ENCODE measurements around the gene RASAL3.

Gene RASAL3

DNA sequence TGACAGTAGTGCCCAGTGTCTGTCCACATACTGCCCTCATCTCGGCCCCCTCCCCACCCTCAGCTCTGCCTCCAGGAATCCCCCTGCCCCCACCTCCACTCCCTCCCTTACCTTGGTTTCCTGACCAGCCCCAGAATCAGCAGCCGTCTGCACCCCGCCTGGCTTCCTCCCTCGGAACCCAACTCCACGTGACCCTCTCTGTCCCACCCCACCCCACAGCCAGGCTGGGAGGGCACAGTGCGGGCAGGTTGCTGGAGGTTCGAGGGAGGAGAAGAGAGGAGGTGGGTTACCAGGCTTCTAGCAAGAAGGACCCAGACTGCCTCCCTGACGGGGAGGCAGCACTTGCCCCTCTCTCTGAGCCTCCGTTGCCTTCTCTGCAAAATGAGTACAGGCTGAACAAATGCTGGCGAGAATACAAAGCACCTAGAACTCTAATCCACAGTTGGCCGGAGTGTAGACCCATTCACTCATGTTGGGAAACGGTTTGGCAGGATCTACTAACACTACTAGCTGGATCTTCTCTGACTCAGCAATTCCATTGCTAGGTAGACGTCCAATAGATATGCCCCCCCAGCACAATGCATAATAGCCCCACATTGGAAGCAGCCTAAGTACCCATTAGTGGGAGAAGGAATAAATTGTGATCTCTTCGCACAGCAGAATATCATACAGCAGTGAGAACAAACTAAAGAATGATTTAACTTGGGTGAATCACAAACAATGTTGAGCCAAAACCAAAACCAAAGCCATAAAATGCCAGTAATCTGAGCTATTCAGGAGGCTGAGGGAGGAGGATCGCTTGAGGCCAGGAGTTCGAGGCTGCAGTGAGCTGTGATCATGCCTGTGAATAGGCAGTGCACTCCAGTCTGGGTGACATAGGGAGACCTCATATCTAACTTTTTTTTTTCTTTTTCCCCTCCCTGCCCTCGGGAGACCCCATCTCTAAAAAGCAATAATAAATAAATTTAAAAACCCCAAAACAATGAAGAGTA lies at the start of gene RASAL3:
Gene RASAL3, minus strand, starts transcription at position 151 of the 992 bp plus-strand sequence. CDS start 186 bp downstream, outside the sequence.
- H3K9me2 ChIP-seq (replicated peaks; ENCODE audit: low read depth, low read length), result no peaks in the 10 kb centered on the region
- peaks cover 16% of the 10 kb centered on the region; the same call in 1 of the 2 replicates for H3F3A ChIP-seq (ENCODE audit: low read depth)
- H3K4me2 ChIP-seq (ENCODE audit: low read depth, low read length, poor library complexity, severe bottlenecking), result peak within 1 kb of the TSS; percentile 88

DNA sequence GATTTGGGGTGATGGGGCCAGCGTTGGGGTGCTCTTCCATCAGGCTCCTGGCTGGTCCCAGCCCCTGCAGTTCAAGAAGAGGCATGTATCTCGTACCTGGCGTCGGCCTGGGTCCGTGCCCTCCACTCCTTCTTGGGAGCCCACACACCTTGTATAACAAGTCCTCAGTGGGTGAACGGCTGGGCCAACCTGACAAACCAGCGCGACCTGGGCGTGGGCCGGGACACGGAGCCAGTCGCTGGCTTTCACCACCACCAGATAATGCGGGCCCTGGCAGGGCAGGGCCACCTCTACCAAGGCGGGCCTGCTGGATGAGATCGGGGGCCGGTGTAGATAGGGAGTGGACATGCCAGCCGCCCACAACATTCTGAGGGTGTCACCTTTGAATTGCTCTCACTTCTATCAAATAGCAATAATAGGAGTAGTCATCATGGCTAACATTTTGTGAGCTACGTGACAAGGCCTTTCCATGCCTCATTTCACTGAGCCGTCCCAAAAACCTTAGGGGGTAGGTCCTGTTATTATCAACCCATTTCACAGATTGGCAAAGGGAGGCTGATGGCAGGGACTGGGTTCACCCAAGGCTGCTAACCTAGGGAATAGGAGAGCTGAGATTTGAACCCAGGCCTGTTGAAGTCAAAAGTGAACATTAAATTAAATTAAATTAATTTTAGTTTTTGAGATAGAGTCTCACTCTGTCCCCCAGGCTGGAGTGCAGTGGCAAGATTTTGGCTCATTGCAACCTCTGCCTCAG lies 47.5 kb upstream of the RASAL3 start:
- no peak for TF ChIP-seq EZH2phosphoT487 (IDR thresholded peaks at IDR 0.05; ENCODE audit: borderline replicate concordance)
- TF ChIP-seq, protein P1, sequence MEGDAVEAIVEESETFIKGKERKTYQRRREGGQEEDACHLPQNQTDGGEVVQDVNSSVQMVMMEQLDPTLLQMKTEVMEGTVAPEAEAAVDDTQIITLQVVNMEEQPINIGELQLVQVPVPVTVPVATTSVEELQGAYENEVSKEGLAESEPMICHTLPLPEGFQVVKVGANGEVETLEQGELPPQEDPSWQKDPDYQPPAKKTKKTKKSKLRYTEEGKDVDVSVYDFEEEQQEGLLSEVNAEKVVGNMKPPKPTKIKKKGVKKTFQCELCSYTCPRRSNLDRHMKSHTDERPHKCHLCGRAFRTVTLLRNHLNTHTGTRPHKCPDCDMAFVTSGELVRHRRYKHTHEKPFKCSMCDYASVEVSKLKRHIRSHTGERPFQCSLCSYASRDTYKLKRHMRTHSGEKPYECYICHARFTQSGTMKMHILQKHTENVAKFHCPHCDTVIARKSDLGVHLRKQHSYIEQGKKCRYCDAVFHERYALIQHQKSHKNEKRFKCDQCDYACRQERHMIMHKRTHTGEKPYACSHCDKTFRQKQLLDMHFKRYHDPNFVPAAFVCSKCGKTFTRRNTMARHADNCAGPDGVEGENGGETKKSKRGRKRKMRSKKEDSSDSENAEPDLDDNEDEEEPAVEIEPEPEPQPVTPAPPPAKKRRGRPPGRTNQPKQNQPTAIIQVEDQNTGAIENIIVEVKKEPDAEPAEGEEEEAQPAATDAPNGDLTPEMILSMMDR (conservative IDR thresholded peaks at IDR 0.05; ENCODE audit: low read length), result no peak
- H3K9me3 ChIP-seq (ENCODE audit: insufficient read depth, low read depth, low read length), result peaks cover 7% of the 10 kb centered on the region; the same call in 1 of the 2 replicates
- no peaks in the 10 kb centered on the region for H3K27me3 ChIP-seq (ENCODE audit: insufficient read depth, low read length, poor library complexity, severe bottlenecking)
- H3F3A ChIP-seq (ENCODE audit: low read depth), result no peaks in the 10 kb centered on the region
- H4K20me1 ChIP-seq (ENCODE audit: insufficient read depth, low read length, poor library complexity, severe bottlenecking), result no peaks in the 10 kb centered on the region
- no peaks in the 10 kb centered on the region for H3K9me2 ChIP-seq (replicated peaks; ENCODE audit: low read depth, low read length)
- H3K4me3 ChIP-seq (ENCODE audit: low read length, poor library complexity, severe bottlenecking), result no peak overlapping the region
- no peak overlapping the region for H3K9ac ChIP-seq (ENCODE audit: low read depth, low read length, poor library complexity, severe bottlenecking)
- no peak overlapping the region for H2AFZ ChIP-seq (ENCODE audit: low read length)
- H3K79me2 ChIP-seq (ENCODE audit: insufficient read depth, low read length), result no peaks in the 10 kb centered on the region
- no peaks in the 10 kb centered on the region for H3K36me3 ChIP-seq (ENCODE audit: insufficient read depth, low read length)
- peaks cover 16% of the 10 kb centered on the region for H3K4me1 ChIP-seq (ENCODE audit: insufficient read depth, low read length, poor library complexity, severe bottlenecking)
- no peak overlapping the region for H3K4me2 ChIP-seq (ENCODE audit: low read depth, low read length, poor library complexity, severe bottlenecking)

More for the DNA sequence above, at the start of gene RASAL3:
- peak within 1 kb of the TSS; percentile 93 for H3K9ac ChIP-seq (ENCODE audit: low read depth, low read length, poor library complexity, severe bottlenecking)
- no peaks in the 10 kb centered on the region for H3K9me3 ChIP-seq (ENCODE audit: insufficient read depth, low read depth, low read length)
- peaks cover 3% of the 10 kb centered on the region; the same call in 1 of the 2 replicates for H3K36me3 ChIP-seq (ENCODE audit: insufficient read depth, low read length)
- H3K27me3 ChIP-seq (ENCODE audit: insufficient read depth, low read length, poor library complexity, severe bottlenecking), result no peaks in the 10 kb centered on the region
- peaks cover 63% of the 10 kb centered on the region for H3K4me1 ChIP-seq (ENCODE audit: insufficient read depth, low read length, poor library complexity, severe bottlenecking)
- peak within 1 kb of the TSS; percentile 50; the same call in 1 of the 2 replicates for H2AFZ ChIP-seq (ENCODE audit: low read length)
- H3K4me3 ChIP-seq (ENCODE audit: low read length, poor library complexity, severe bottlenecking), result peak within 1 kb of the TSS; percentile 95
- no peak for TF ChIP-seq EZH2phosphoT487 (IDR thresholded peaks at IDR 0.05; ENCODE audit: borderline replicate concordance)
- TF ChIP-seq, protein P1 (conservative IDR thresholded peaks at IDR 0.05; ENCODE audit: low read length), result no peak
- no peaks in the 10 kb centered on the region for H4K20me1 ChIP-seq (ENCODE audit: insufficient read depth, low read length, poor library complexity, severe bottlenecking)
- peaks cover 26% of the 10 kb centered on the region for H3K79me2 ChIP-seq (ENCODE audit: insufficient read depth, low read length)

DNA sequence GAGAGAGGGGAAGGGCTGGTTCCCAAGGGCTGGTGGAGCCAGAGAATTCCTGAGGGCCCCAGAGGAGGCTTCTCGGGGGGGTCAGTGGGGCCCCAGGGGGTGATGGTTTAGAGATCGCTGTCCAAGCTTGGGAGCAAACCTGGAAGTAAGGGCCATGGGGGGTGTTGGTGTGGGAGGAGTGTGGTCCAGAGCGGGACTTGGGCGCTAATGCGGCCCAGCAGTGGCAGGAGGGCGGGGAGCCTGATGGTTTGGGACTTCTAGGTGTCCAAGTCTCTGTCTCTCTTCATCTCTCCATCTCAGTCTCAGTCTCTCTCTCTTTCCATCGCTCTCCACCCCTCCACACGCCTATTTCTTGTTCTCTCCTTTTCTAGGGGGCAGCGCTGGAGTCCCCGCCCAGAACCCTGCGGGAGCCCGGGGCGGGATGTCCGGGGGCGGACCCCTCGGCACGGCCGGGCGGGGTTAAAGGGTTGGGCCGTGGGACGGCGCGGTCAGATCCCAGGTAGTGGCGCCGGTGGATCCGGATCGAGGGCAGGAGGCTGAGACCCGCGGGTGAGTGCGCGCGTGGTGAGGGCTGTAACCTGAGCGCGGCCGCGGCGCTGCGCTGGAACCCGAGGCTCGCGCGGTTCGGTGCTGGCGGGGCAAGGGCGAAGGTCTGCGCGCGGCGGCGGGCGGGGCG lies 43.8 kb upstream of the RASAL3 start, which contains the start of gene CYP4F22:
Gene CYP4F22, plus strand, starts transcription at position 491 of the 676 bp plus-strand sequence. CDS start 16,812 bp downstream, outside the sequence.
- TF ChIP-seq, protein P1 (conservative IDR thresholded peaks at IDR 0.05; ENCODE audit: low read length), result no peak
- no peak for TF ChIP-seq EZH2phosphoT487 (IDR thresholded peaks at IDR 0.05; ENCODE audit: borderline replicate concordance)
- H3K9me2 ChIP-seq (replicated peaks; ENCODE audit: low read depth, low read length), result no peaks in the 10 kb centered on the region
- no peaks in the 10 kb centered on the region for H3F3A ChIP-seq (ENCODE audit: low read depth)
- H3K9me3 ChIP-seq (ENCODE audit: insufficient read depth, low read depth, low read length), result no peaks in the 10 kb centered on the region
- H3K4me2 ChIP-seq (ENCODE audit: low read depth, low read length, poor library complexity, severe bottlenecking), result no peak within 1 kb of the TSS
- H4K20me1 ChIP-seq (ENCODE audit: insufficient read depth, low read length, poor library complexity, severe bottlenecking), result no peaks in the 10 kb centered on the region
- no peaks in the 10 kb centered on the region for H3K4me1 ChIP-seq (ENCODE audit: insufficient read depth, low read length, poor library complexity, severe bottlenecking)
- H3K9ac ChIP-seq (ENCODE audit: low read depth, low read length, poor library complexity, severe bottlenecking), result no peak within 1 kb of the TSS
- H3K4me3 ChIP-seq (ENCODE audit: low read length, poor library complexity, severe bottlenecking), result no peak within 1 kb of the TSS
- H3K27me3 ChIP-seq (ENCODE audit: insufficient read depth, low read length, poor library complexity, severe bottlenecking), result no peaks in the 10 kb centered on the region
- H3K79me2 ChIP-seq (ENCODE audit: insufficient read depth, low read length), result no peaks in the 10 kb centered on the region
- H2AFZ ChIP-seq (ENCODE audit: low read length), result no peak within 1 kb of the TSS
- H3K36me3 ChIP-seq (ENCODE audit: insufficient read depth, low read length), result no peaks in the 10 kb centered on the region
